ENCODE data around the gene SLC25A18. TPM values are rescaled to one million over a fixed set of nuclear protein-coding genes. Genes with fewer than 3 reads are reported as not detected.
A peak's percentile ranks its signal among the peaks of the same experiment; 100 is the strongest.

Gene SLC25A18
- total and polyA plus RNA-seq, 4 donors = 18.8 to 84.7 (median 69.8) TPM

- DNase-seq (ENCODE audit: low spot score) = no peak
- H3K9ac ChIP-seq (ENCODE audit: low read depth in 1 of 2, low read length in 2 of 2) = no peak overlapping the region
- no peaks in the 10 kb centered on the region for H3K27me3 ChIP-seq (ENCODE audit: control insufficient read depth in 4 of 4, insufficient read depth in 4 of 4, low read length in 3 of 4)
- H3K36me3 ChIP-seq (ENCODE audit: control insufficient read depth in 4 of 4, insufficient read depth in 3 of 4, low read depth in 1 of 4, low read length in 3 of 4) = peaks cover 5 to 40% (median 14%) of the 10 kb centered on the region in 4 donors
- H3K9me3 ChIP-seq (ENCODE audit: control insufficient read depth in 4 of 4, low read length in 3 of 4) = no peaks in the 10 kb centered on the region
- H3K27ac ChIP-seq (ENCODE audit: low read depth in 1 of 2, low read length in 2 of 2) = peak overlapping the region in 1 of 2 donors; percentile 33
- H3K4me1 ChIP-seq (ENCODE audit: control insufficient read depth in 4 of 4, insufficient read depth in 4 of 4, low read length in 3 of 4) = peaks cover 0 to 20% (median 10%) of the 10 kb centered on the region in 4 donors
- H3K4me3 ChIP-seq (ENCODE audit: low read depth in 1 of 3, low read length in 3 of 3) = no peak overlapping the region
- no peak for TF ChIP-seq EGR1 (IDR thresholded peaks at IDR 0.05; ENCODE audit: low read depth in 2 of 2)
- peak; percentile 53 to 78 for TF ChIP-seq RXRA (IDR thresholded peaks at IDR 0.05)
- TF ChIP-seq HNF4G (IDR thresholded peaks at IDR 0.05) = peak; percentile 87
- TF ChIP-seq FOXA1 (IDR thresholded peaks at IDR 0.05) = no peak
- no peak for TF ChIP-seq YY1 (IDR thresholded peaks at IDR 0.05)
- TF ChIP-seq SP1 (IDR thresholded peaks at IDR 0.05) = peak; percentile 66
- peak in 1 of 2 donors; percentile 14 for TF ChIP-seq RAD21 (IDR thresholded peaks at IDR 0.05)
- TF ChIP-seq HNF4A (conservative IDR thresholded peaks at IDR 0.05) = peak; percentile 84 to 98
- WGBS = 76% methylated on average over 14 of the region's 14 CpGs
These were observed 16.3 kb downstream of the SLC25A18 start for GRCh38 chr22:17579535-17579981.

GRCh38 chr22:17580441-17581031, 17.2 kb downstream of the SLC25A18 start:
- Histone ChIP-seq H3K4me1 (ENCODE audit: control insufficient read depth in 4 of 4, insufficient read depth in 4 of 4, low read length in 3 of 4) (peaks cover 0 to 20% (median 10%) of the 10 kb centered on the region in 4 donors), H3K9ac (ENCODE audit: low read depth in 1 of 2, low read length in 2 of 2) (no peak overlapping the region), H3K36me3 (ENCODE audit: control insufficient read depth in 4 of 4, insufficient read depth in 3 of 4, low read depth in 1 of 4, low read length in 3 of 4) (peaks cover 5 to 35% (median 18%) of the 10 kb centered on the region in 4 donors), H3K27ac (ENCODE audit: low read depth in 1 of 2, low read length in 2 of 2) (peak overlapping the region in 1 of 2 donors; percentile 36), H3K9me3 (ENCODE audit: control insufficient read depth in 4 of 4, low read length in 3 of 4) (no peaks in the 10 kb centered on the region), H3K4me3 (ENCODE audit: low read depth in 1 of 3, low read length in 3 of 3) (no peak overlapping the region), H3K27me3 (ENCODE audit: control insufficient read depth in 4 of 4, insufficient read depth in 4 of 4, low read length in 3 of 4) (no peaks in the 10 kb centered on the region)
- DNase-seq (ENCODE audit: low spot score) = no peak
- no peak for TF ChIP-seq FOXA1 (IDR thresholded peaks at IDR 0.05)
- no peak for TF ChIP-seq ZBTB33 (IDR thresholded peaks at IDR 0.05)
- TF ChIP-seq EGR1 (IDR thresholded peaks at IDR 0.05; ENCODE audit: low read depth in 2 of 2) = no peak
- TF ChIP-seq HNF4A (conservative IDR thresholded peaks at IDR 0.05) = peak; percentile 48 to 56
- no peak for TF ChIP-seq TAF1 (conservative IDR thresholded peaks at IDR 0.05)
- peak; percentile 67 for TF ChIP-seq SP1 (IDR thresholded peaks at IDR 0.05)
- no peak for TF ChIP-seq REST (IDR thresholded peaks at IDR 0.05)
- TF ChIP-seq ATF3 (IDR thresholded peaks at IDR 0.05) = no peak
- peak; percentile 64 for TF ChIP-seq NR2F2 (IDR thresholded peaks at IDR 0.05)
- TF ChIP-seq MAX (IDR thresholded peaks at IDR 0.05) = no peak
- TF ChIP-seq RXRA (IDR thresholded peaks at IDR 0.05) = peak; percentile 42 to 87
- TF ChIP-seq YY1 (IDR thresholded peaks at IDR 0.05) = no peak
- TF ChIP-seq FOXA2 (IDR thresholded peaks at IDR 0.05) = no peak
- TF ChIP-seq RAD21 (IDR thresholded peaks at IDR 0.05) = peak in 1 of 2 donors; percentile 44
- 51% methylated on average over 15 of the region's 15 CpGs for WGBS
